HCT116 (cell line): Measurements from ENCODE around the gene QKI. TPM values are rescaled to one million over a fixed set of nuclear protein-coding genes. Genes with fewer than 3 reads are reported as not detected.

Experiments
- ATAC-seq: fragments of 200-7000 bp; cut with Tn5 transposase; 2 replicates; pipeline ENCODE4 v1.9.1; 2020; ENCODE audit warnings: mild to moderate bottlenecking, moderate library complexity
- BruUV-seq: library from RNA; stranded (reverse); fragments of 400-500 nt; replicated peaks from 2 replicates; lab custom pipeline; 2021; lab: Mats Ljungman, UMichigan
- CTCF ChIA-PET: fragments of 300-600 bp; sonication (Branson Sonifier 250); formaldehyde crosslinking; loops from one replicate; lab custom pipeline; 2021; ENCODE audit warnings: antibody characterized with exemption; lab: Charles Lee
- POLR2A ChIA-PET: fragments of 300-600, 350-600 bp; sonication (Branson Sonifier 250); formaldehyde crosslinking; loops from one replicate; lab custom pipeline; 2021; ENCODE audit warnings: antibody characterized with exemption; lab: Charles Lee
- RAD21 ChIA-PET, 2 experiments: fragments of 300-600 bp; sonication (Branson Sonifier 250); formaldehyde crosslinking; loops; one replicate each; lab custom pipeline; 2023; ENCODE audit warnings: low total read pairs in 2 of 2; ENCODE audit not compliant: uncharacterized antibody in 2 of 2, unreplicated experiment in 2 of 2, low non-redundant PET in 1 of 2; lab: Charles Lee
- DNase-seq: peaks from one replicate; pipeline ENCODE4 v3.0.0-alpha.2; 2010; ENCODE audit warnings: low read depth, low spot score
- H2AFZ ChIP-seq: fragments of 200-600 bp; shearing (Covaris generic), sonication (generic); 2 replicates; pipeline ENCODE4 v1.6.1; 2017; ENCODE audit warnings: low read depth, mixed run types, mixed read lengths, antibody characterized with exemption, low read length; ENCODE audit not compliant: poor library complexity, severe bottlenecking
- H3K27ac ChIP-seq: 2 replicates; pipeline ENCODE4 v1.5.1; 2012; ENCODE audit warnings: low read depth, low read length
- H3K27me3 ChIP-seq: fragments of 200-600 bp; sonication (generic); 2 replicates; pipeline ENCODE4 v1.6.1; 2016; ENCODE audit warnings: mixed run types, low read length, mixed read lengths; ENCODE audit not compliant: insufficient read depth
- H3K36me3 ChIP-seq, 2 experiments: fragments of 200-500 bp in 1 of 2; fragments of 200-600 bp in 1 of 2; sonication (Bioruptor generic) in 1 of 2; sonication (generic) in 1 of 2; 2 replicates each; pipeline versions ENCODE4 v1.5.1 to v1.6.1; 2014 to 2016; ENCODE audit warnings: low read length in 2 of 2, inconsistent platforms in 1 of 2, mixed read lengths in 1 of 2, mixed run types in 1 of 2; ENCODE audit not compliant: insufficient read depth in 2 of 2, control insufficient read depth in 1 of 2
- H3K4me1 ChIP-seq, 2 experiments: fragments of 200-600 bp in 1 of 2; sonication (generic) in 1 of 2; 2 replicates each; pipeline versions ENCODE4 v1.5.1 to v1.6.1; 2012 to 2017; ENCODE audit warnings: low read length in 2 of 2, inconsistent platforms in 1 of 2, mild to moderate bottlenecking in 1 of 2, mixed read lengths in 1 of 2, mixed run types in 1 of 2, moderate library complexity in 1 of 2; ENCODE audit not compliant: insufficient read depth in 2 of 2, control insufficient read depth in 1 of 2
- H3K4me2 ChIP-seq: fragments of 200-600 bp; sonication (generic); 2 replicates; pipeline ENCODE4 v1.6.1; 2017; ENCODE audit warnings: mixed run types, low read length, mixed read lengths
- H3K4me3 ChIP-seq, 2 experiments: fragments of 200-600 bp in 1 of 2; sonication (generic) in 1 of 2; replicated peaks in 1 of 2; 2 replicates each; pipeline ENCODE4 v1.5.1; 2011 to 2016; ENCODE audit warnings: low read length in 2 of 2, control low read depth in 1 of 2, low read depth in 1 of 2, mild to moderate bottlenecking in 1 of 2, mixed read lengths in 1 of 2, mixed run types in 1 of 2
- H3K79me2 ChIP-seq: fragments of 200-600 bp; sonication (generic); 2 replicates; pipeline ENCODE4 v1.6.1; 2017; ENCODE audit warnings: mild to moderate bottlenecking, mixed run types, low read length, moderate library complexity, mixed read lengths; ENCODE audit not compliant: insufficient read depth
- H3K9ac ChIP-seq: fragments of 200-600 bp; sonication (generic); 2 replicates; pipeline ENCODE4 v1.6.1; 2016; ENCODE audit warnings: low read length, mixed read lengths
- H3K9me2 ChIP-seq: fragments of 200-600 bp; sonication (generic), shearing (Covaris generic); 2 replicates; pipeline ENCODE4 v1.6.1; 2017; ENCODE audit warnings: mixed run types, mild to moderate bottlenecking, moderate library complexity; ENCODE audit not compliant: insufficient read depth
- H3K9me3 ChIP-seq, 2 experiments: fragments of 200-500 bp in 1 of 2; fragments of 200-600 bp in 1 of 2; sonication (Bioruptor generic) in 1 of 2; sonication (generic) in 1 of 2; 2 replicates each; pipeline ENCODE4 v1.6.1; 2014 to 2017; ENCODE audit warnings: low read length in 2 of 2, mixed read lengths in 2 of 2, inconsistent platforms in 1 of 2, low read depth in 1 of 2, mild to moderate bottlenecking in 1 of 2, mixed run types in 1 of 2, moderate library complexity in 1 of 2; ENCODE audit not compliant: control insufficient read depth in 1 of 2, insufficient read depth in 1 of 2
- H4K20me1 ChIP-seq: fragments of 200-600 bp; sonication (generic), shearing (Covaris generic); 2 replicates; pipeline ENCODE4 v1.6.1; 2017; ENCODE audit warnings: mixed run types, mild to moderate bottlenecking, moderate library complexity; ENCODE audit not compliant: insufficient read depth
- EZH2 ChIP-seq: fragments of 200-600 bp; sonication (generic); IDR thresholded peaks from 2 replicates; pipeline ENCODE4 v1.6.1; 2017; ENCODE audit warnings: antibody characterized with exemption, mixed run types
- JUND ChIP-seq: IDR thresholded peaks from 2 replicates; pipeline ENCODE4 v1.6.1; 2012
- MAX ChIP-seq: IDR thresholded peaks from 2 replicates; pipeline ENCODE4 v1.6.1; 2012
- POLR2A ChIP-seq: IDR thresholded peaks from 2 replicates; pipeline ENCODE4 v1.7.0; 2011; ENCODE audit warnings: borderline replicate concordance; ENCODE audit not compliant: insufficient read depth, insufficient read length; ENCODE audit errors: extremely low read depth
- RAD21 ChIP-seq: IDR thresholded peaks from 2 replicates; pipeline ENCODE4 v1.6.1; 2012; ENCODE audit warnings: low read depth, mild to moderate bottlenecking
- SIN3A ChIP-seq: IDR thresholded peaks from 2 replicates; pipeline ENCODE4 v1.6.1; 2012; ENCODE audit warnings: low read depth
- ZBTB33 ChIP-seq: IDR thresholded peaks from 2 replicates; pipeline ENCODE4 v1.6.1; 2011; ENCODE audit warnings: mild to moderate bottlenecking, low read length, moderate library complexity; ENCODE audit not compliant: insufficient replicate concordance; ENCODE audit errors: extremely low read depth
- ZNF274 ChIP-seq: fragments of 200-500 bp; sonication (Bioruptor generic); IDR thresholded peaks from 2 replicates; pipeline ENCODE4 v1.6.1; 2014; ENCODE audit warnings: mild to moderate bottlenecking, low read depth, low read length, inconsistent platforms
- intact Hi-C: fragments of 100-400 bp; cut with micrococcal nuclease; formaldehyde crosslinking; loops from 2 replicates; pipeline ENCODE4 v1.10.0; 2022
- total RNA-seq: library from RNA; stranded (reverse); gene quantifications from one replicate; pipeline ENCODE4 v1.2.1, GENCODE V29; 2021; ENCODE audit not compliant: unreplicated experiment

The QKI gene
- total RNA-seq, 1 experiment from 2014 or later: 35.3 TPM

- no peak overlapping the region for H3K4me2 ChIP-seq
- H3K4me1 ChIP-seq: peaks cover 2 to 19% of the 10 kb centered on the region in 2 experiments; a peak in 2 of 4 replicates
- 0 out of 2 replicates have a peak, but pooled peaks cover 5% of the 10 kb centered on the region for H4K20me1 ChIP-seq
- ChIA-PET RAD21 (no interaction called here), CTCF (no interaction called here), POLR2A (no interaction called here)
- no peak for DNase-seq
- intact Hi-C loops: no loop called here
- H3K4me3 ChIP-seq: no peak overlapping the region
- no peak overlapping the region for H3K9ac ChIP-seq
- no peak for ATAC-seq
- H3K27me3 ChIP-seq: no peaks in the 10 kb centered on the region
- TF ChIP-seq POLR2A: no peak
- no peak for TF ChIP-seq JUND
- no peak for TF ChIP-seq RAD21
- TF ChIP-seq EZH2: no peak
- no peak for TF ChIP-seq ZBTB33
- TF ChIP-seq ZNF274: no peak
- TF ChIP-seq MAX: no peak
- no peak for TF ChIP-seq SIN3A
- no peaks in the 10 kb centered on the region for H3K9me3 ChIP-seq
- H2AFZ ChIP-seq: no peak overlapping the region
- no peak overlapping the region for H3K27ac ChIP-seq
- no peaks in the 10 kb centered on the region for H3K9me2 ChIP-seq
- no TSS peak for BruUV-seq
- peaks cover 15% of the 10 kb centered on the region for H3K79me2 ChIP-seq
- no peaks in the 10 kb centered on the region for H3K36me3 ChIP-seq
Observed at GRCh38 chr6:163525926-163526325, 111.4 kb downstream of the QKI start.

GRCh38 chr6:163526346-163526745 lies 111.8 kb downstream of the QKI start:
- ChIA-PET RAD21 (no interaction called here), POLR2A (no interaction called here), CTCF (no interaction called here)
- no peaks in the 10 kb centered on the region for H3K9me3 ChIP-seq
- H3K4me1 ChIP-seq: peaks cover 2 to 19% of the 10 kb centered on the region in 2 experiments; a peak in 2 of 4 replicates
- H4K20me1 ChIP-seq: 0 out of 2 replicates have a peak, but pooled peaks cover 5% of the 10 kb centered on the region
- intact Hi-C loops: no loop called here
- no peak overlapping the region for H3K9ac ChIP-seq
- H3K4me2 ChIP-seq: no peak overlapping the region
- no peaks in the 10 kb centered on the region for H3K27me3 ChIP-seq
- no peaks in the 10 kb centered on the region for H3K36me3 ChIP-seq
- TF ChIP-seq EZH2: no peak
- ATAC-seq (no peak), DNase-seq (no peak)
- H3K27ac ChIP-seq: no peak overlapping the region
- H2AFZ ChIP-seq: no peak overlapping the region
- H3K79me2 ChIP-seq: peaks cover 19% of the 10 kb centered on the region
- no TSS peak for BruUV-seq
- H3K4me3 ChIP-seq: no peak overlapping the region
- H3K9me2 ChIP-seq: no peaks in the 10 kb centered on the region
